Measurements from ENCODE around the gene CYFIP1.
"Not testable (repeated sequence)": the region's sequence is repeated elsewhere in the genome, so short reads cannot be mapped to it uniquely, and the experiment has no call there.

Gene CYFIP1

DNA sequence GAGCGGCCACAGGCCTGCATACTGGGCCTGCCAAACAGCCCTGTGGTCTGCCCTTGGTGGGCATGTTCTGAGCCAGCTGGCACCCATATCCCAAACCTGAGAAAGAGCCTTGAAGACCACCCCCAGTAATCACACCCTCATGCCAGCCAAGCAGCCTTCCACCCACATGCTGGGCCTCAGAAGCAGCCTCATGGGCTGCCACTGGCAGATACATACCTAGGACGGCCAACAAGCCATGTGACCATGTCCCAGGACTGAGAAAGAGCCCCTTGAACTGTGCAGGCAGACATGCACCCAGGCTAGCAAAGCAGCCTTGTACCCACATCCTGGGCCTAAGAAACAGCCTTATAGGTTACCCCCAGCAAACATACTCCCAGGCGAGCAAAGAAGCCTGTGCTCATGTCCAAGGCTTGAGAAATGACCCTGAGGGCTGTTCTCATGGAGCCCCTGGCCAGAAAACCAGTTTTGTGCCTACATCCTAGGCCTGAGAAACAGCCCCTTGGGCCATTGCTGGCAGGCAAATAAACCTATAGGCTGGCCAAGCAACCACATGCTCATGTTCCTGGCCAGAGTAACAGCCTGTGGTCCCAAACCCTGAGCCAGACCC lies 34.3 kb upstream of the CYFIP1 start:
- Histone ChIP-seq H3K4me3 (ENCODE audit: low read length) (no peak overlapping the region), H3K36me3 (ENCODE audit: control insufficient read depth, low read length) (peaks cover 87% of the 10 kb centered on the region), H3K27me3 (ENCODE audit: control insufficient read depth, low read length) (no peaks in the 10 kb centered on the region), H3K79me2 (ENCODE audit: control insufficient read depth, low read length) (peaks cover 25% of the 10 kb centered on the region), H3K27ac (ENCODE audit: low read depth, low read length) (no peak overlapping the region), H4K20me1 (ENCODE audit: control insufficient read depth, insufficient read depth, low read depth, low read length) (no peaks in the 10 kb centered on the region), H3F3A (ENCODE audit: control insufficient read depth, insufficient read depth) (no peaks in the 10 kb centered on the region), H3K4me1 (ENCODE audit: control insufficient read depth, low read length) (no peaks in the 10 kb centered on the region), H3K9me2 (replicated peaks; ENCODE audit: control insufficient read depth, low read length) (no peaks in the 10 kb centered on the region), H3K9me3 (ENCODE audit: control insufficient read depth, insufficient read depth, low read length) (no peaks in the 10 kb centered on the region), H3K4me2 (ENCODE audit: low read length) (no peak overlapping the region)
- TF ChIP-seq, protein P1, sequence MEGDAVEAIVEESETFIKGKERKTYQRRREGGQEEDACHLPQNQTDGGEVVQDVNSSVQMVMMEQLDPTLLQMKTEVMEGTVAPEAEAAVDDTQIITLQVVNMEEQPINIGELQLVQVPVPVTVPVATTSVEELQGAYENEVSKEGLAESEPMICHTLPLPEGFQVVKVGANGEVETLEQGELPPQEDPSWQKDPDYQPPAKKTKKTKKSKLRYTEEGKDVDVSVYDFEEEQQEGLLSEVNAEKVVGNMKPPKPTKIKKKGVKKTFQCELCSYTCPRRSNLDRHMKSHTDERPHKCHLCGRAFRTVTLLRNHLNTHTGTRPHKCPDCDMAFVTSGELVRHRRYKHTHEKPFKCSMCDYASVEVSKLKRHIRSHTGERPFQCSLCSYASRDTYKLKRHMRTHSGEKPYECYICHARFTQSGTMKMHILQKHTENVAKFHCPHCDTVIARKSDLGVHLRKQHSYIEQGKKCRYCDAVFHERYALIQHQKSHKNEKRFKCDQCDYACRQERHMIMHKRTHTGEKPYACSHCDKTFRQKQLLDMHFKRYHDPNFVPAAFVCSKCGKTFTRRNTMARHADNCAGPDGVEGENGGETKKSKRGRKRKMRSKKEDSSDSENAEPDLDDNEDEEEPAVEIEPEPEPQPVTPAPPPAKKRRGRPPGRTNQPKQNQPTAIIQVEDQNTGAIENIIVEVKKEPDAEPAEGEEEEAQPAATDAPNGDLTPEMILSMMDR (IDR thresholded peaks at IDR 0.05; ENCODE audit: low read depth, low read length, poor library complexity, severe bottlenecking), result no peak
- TF ChIP-seq EZH2phosphoT487 (IDR thresholded peaks at IDR 0.05; ENCODE audit: borderline replicate concordance, low read length), result no peak

DNA sequence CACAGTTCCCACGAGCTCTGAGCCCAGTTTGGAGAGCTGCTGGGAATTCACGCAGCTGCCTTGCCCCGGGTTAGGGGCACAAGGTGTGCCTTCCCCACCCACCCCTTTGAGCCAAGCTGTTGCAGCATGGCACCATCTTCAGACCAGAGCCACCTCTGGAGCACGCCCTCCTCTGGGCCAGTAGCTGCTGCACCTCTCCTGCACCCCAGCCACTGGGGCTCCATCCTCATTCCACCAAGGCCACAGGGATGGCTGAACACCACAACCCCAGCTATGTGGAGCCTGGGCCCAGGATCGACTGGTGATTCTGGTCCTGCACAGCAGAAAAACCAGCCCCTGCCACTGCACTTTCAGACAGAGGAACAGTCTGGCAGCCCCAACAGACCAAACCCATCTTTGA lies 33.5 kb upstream of the CYFIP1 start:
- Histone ChIP-seq H3K36me3 (ENCODE audit: control insufficient read depth, low read length) (peaks cover 86% of the 10 kb centered on the region), H4K20me1 (ENCODE audit: control insufficient read depth, insufficient read depth, low read depth, low read length) (no peaks in the 10 kb centered on the region), H3K4me3 (ENCODE audit: low read length) (no peak overlapping the region), H3K4me1 (ENCODE audit: control insufficient read depth, low read length) (no peaks in the 10 kb centered on the region), H3K27ac (ENCODE audit: low read depth, low read length) (no peak overlapping the region), H3K4me2 (ENCODE audit: low read length) (no peak overlapping the region), H3K9me3 (ENCODE audit: control insufficient read depth, insufficient read depth, low read length) (no peaks in the 10 kb centered on the region), H3K27me3 (ENCODE audit: control insufficient read depth, low read length) (no peaks in the 10 kb centered on the region), H3K9me2 (replicated peaks; ENCODE audit: control insufficient read depth, low read length) (no peaks in the 10 kb centered on the region), H3F3A (ENCODE audit: control insufficient read depth, insufficient read depth) (no peaks in the 10 kb centered on the region), H3K79me2 (ENCODE audit: control insufficient read depth, low read length) (peaks cover 25% of the 10 kb centered on the region)
- TF ChIP-seq, protein P1 (IDR thresholded peaks at IDR 0.05; ENCODE audit: low read depth, low read length, poor library complexity, severe bottlenecking), result no peak
- no peak for TF ChIP-seq EZH2phosphoT487 (IDR thresholded peaks at IDR 0.05; ENCODE audit: borderline replicate concordance, low read length)

DNA sequence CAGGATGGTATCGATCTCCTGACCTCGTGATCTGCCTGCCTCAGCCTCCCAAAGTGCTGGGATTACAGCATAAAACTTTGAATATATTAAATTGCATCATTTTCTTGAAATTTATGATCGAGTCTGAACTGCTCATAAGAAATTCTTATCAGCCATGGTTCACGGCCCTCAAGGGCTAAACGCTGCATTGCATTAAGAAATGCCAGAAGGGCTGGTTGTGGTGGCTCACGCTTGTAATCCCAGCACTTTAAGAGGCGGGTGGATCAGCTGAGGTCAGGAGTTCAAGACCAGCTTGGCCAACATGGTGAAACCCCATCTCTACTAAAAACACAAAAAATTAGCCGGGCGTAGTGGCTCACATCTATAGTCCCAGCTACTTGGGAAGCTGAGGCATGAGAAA lies 32.4 kb upstream of the CYFIP1 start:
- Histone ChIP-seq H3K36me3 (ENCODE audit: control insufficient read depth, low read length) (peaks cover 86% of the 10 kb centered on the region), H3K79me2 (ENCODE audit: control insufficient read depth, low read length) (peaks cover 25% of the 10 kb centered on the region)
- H3K27ac ChIP-seq (ENCODE audit: low read depth, low read length); H3K4me3 ChIP-seq (ENCODE audit: low read length); H3K9me3 ChIP-seq (ENCODE audit: control insufficient read depth, insufficient read depth, low read length); H4K20me1 ChIP-seq (ENCODE audit: control insufficient read depth, insufficient read depth, low read depth, low read length); H3K9me2 ChIP-seq (replicated peaks; ENCODE audit: control insufficient read depth, low read length); H3F3A ChIP-seq (ENCODE audit: control insufficient read depth, insufficient read depth); H3K4me2 ChIP-seq (ENCODE audit: low read length); H3K4me1 ChIP-seq (ENCODE audit: control insufficient read depth, low read length); H3K27me3 ChIP-seq (ENCODE audit: control insufficient read depth, low read length): not testable (repeated sequence)

DNA sequence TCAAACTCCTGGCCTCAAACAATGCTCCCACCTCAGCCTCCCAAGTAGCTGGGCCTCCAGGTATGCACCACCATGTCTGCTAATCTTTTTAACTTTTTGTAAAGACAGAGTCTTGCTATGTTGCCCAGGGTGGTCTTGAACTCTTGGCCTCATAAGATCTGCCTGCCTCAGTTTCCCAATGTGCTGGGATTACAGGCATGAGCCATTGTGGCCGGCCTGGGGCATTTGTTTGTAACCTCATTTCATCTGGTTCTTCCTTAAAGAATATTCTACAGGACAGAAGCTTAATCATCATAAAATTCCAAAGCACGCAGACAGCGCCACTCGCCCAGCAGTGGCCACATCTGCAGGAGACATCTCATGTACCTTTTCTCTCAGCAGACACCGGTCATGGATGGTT lies 23.6 kb upstream of the CYFIP1 start:
- Histone ChIP-seq H3F3A (ENCODE audit: control insufficient read depth, insufficient read depth) (no peaks in the 10 kb centered on the region), H3K9me2 (replicated peaks; ENCODE audit: control insufficient read depth, low read length) (no peaks in the 10 kb centered on the region), H3K36me3 (ENCODE audit: control insufficient read depth, low read length) (peaks cover 85% of the 10 kb centered on the region), H3K9me3 (ENCODE audit: control insufficient read depth, insufficient read depth, low read length) (no peaks in the 10 kb centered on the region), H3K4me3 (ENCODE audit: low read length) (no peak overlapping the region), H3K4me2 (ENCODE audit: low read length) (no peak overlapping the region), H3K27ac (ENCODE audit: low read depth, low read length) (no peak overlapping the region), H4K20me1 (ENCODE audit: control insufficient read depth, insufficient read depth, low read depth, low read length) (no peaks in the 10 kb centered on the region), H3K79me2 (ENCODE audit: control insufficient read depth, low read length) (no peaks in the 10 kb centered on the region), H3K4me1 (ENCODE audit: control insufficient read depth, low read length) (no peaks in the 10 kb centered on the region), H3K27me3 (ENCODE audit: control insufficient read depth, low read length) (no peaks in the 10 kb centered on the region)
- TF ChIP-seq EZH2phosphoT487 (IDR thresholded peaks at IDR 0.05; ENCODE audit: borderline replicate concordance, low read length), result no peak
- TF ChIP-seq, protein P1 (IDR thresholded peaks at IDR 0.05; ENCODE audit: low read depth, low read length, poor library complexity, severe bottlenecking), result no peak

Measured in DOHH2 (cell line).